Mesenchymal stem cell (in vitro differentiated cells and primary cell): ENCODE results near the gene YWHAG.

Source experiments
- DNase-seq: peaks from one replicate; pipeline ENCODE4 v3.0.0-alpha.2; 2013
- H2AFZ ChIP-seq: one replicate; pipeline ENCODE4 v1.6.1; 2013; ENCODE audit warnings: low read depth, mild to moderate bottlenecking, control low read depth, inconsistent platforms, low read length, moderate library complexity
- H2AK5ac ChIP-seq: 2 replicates; pipeline ENCODE4 v1.6.1; 2013; ENCODE audit warnings: low read length, moderate library complexity, mild to moderate bottlenecking, inconsistent platforms; ENCODE audit not compliant: severe bottlenecking
- H2BK120ac ChIP-seq: one replicate; pipeline ENCODE4 v1.6.1; 2013; ENCODE audit warnings: low read depth, mild to moderate bottlenecking, inconsistent platforms, low read length, moderate library complexity
- H2BK12ac ChIP-seq, 2 experiments: one replicate each; pipeline ENCODE4 v1.6.1; 2013; ENCODE audit warnings: inconsistent platforms in 2 of 2, low read length in 2 of 2, mild to moderate bottlenecking in 2 of 2, moderate library complexity in 2 of 2, control low read depth in 1 of 2
- H2BK15ac ChIP-seq: one replicate; pipeline ENCODE4 v1.6.1; 2013; ENCODE audit warnings: mild to moderate bottlenecking, low read depth, inconsistent platforms; ENCODE audit not compliant: poor library complexity, severe bottlenecking
- H2BK5ac ChIP-seq: 2 replicates; pipeline ENCODE4 v1.6.1; 2013; ENCODE audit warnings: low read depth, mild to moderate bottlenecking, low read length, control low read depth, inconsistent platforms; ENCODE audit not compliant: poor library complexity, severe bottlenecking
- H3K14ac ChIP-seq, 2 experiments: one replicate each; pipeline ENCODE4 v1.6.1; 2013; ENCODE audit warnings: inconsistent platforms in 2 of 2, low read length in 2 of 2, control low read depth in 1 of 2, mild to moderate bottlenecking in 1 of 2, moderate library complexity in 1 of 2
- H3K18ac ChIP-seq, 2 experiments: one replicate each; pipeline ENCODE4 v1.6.1; 2013; ENCODE audit warnings: inconsistent platforms in 2 of 2, low read length in 2 of 2, control low read depth in 1 of 2, low read depth in 1 of 2, mild to moderate bottlenecking in 1 of 2
- H3K23ac ChIP-seq, 2 experiments: one replicate each; pipeline ENCODE4 v1.6.1; 2013; ENCODE audit warnings: inconsistent platforms in 2 of 2, low read length in 2 of 2, mild to moderate bottlenecking in 2 of 2, moderate library complexity in 2 of 2, control low read depth in 1 of 2
- H3K27ac ChIP-seq: 2 replicates; pipeline ENCODE4 v1.5.1; 2013; ENCODE audit warnings: mild to moderate bottlenecking, moderate library complexity, low read length, control low read depth, inconsistent platforms; ENCODE audit not compliant: poor library complexity, severe bottlenecking
- H3K27me3 ChIP-seq, 2 experiments: 2 replicates each; pipeline versions ENCODE4 v1.6.1 to v1.7.0; 2013; ENCODE audit warnings: low read length in 2 of 2, mild to moderate bottlenecking in 2 of 2, moderate library complexity in 2 of 2, control low read depth in 1 of 2, inconsistent platforms in 1 of 2; ENCODE audit not compliant: control insufficient read depth in 1 of 2, insufficient read depth in 1 of 2
- H3K36me3 ChIP-seq, 2 experiments: 2 replicates each; pipeline versions ENCODE4 v1.6.1 to v1.7.0; 2013; ENCODE audit warnings: low read length in 2 of 2, control low read depth in 1 of 2, inconsistent platforms in 1 of 2, low read depth in 1 of 2, mild to moderate bottlenecking in 1 of 2; ENCODE audit not compliant: insufficient read depth in 2 of 2, control insufficient read depth in 1 of 2
- H3K4ac ChIP-seq, 2 experiments: one replicate each; pipeline ENCODE4 v1.6.1; 2013; ENCODE audit warnings: inconsistent platforms in 2 of 2, low read length in 2 of 2, mild to moderate bottlenecking in 2 of 2, moderate library complexity in 2 of 2, control low read depth in 1 of 2, low read depth in 1 of 2
- H3K4me1 ChIP-seq: 2 replicates; pipeline ENCODE4 v1.6.1; 2013; ENCODE audit warnings: low read depth, low read length, control low read depth; ENCODE audit not compliant: control insufficient read depth, insufficient read depth
- H3K4me2 ChIP-seq: 2 replicates; pipeline ENCODE4 v1.6.1; 2013; ENCODE audit warnings: low read length, mild to moderate bottlenecking, inconsistent platforms; ENCODE audit not compliant: poor library complexity, severe bottlenecking
- H3K4me3 ChIP-seq, 2 experiments: 2 replicates each; pipeline versions ENCODE4 v1.5.1 to v1.7.0; 2013; ENCODE audit warnings: low read length in 2 of 2, mild to moderate bottlenecking in 2 of 2, control low read depth in 1 of 2, low read depth in 1 of 2; ENCODE audit not compliant: insufficient read depth in 1 of 2
- H3K79me1 ChIP-seq: replicated peaks from 2 replicates; pipeline ENCODE4 v1.6.1; 2013; ENCODE audit warnings: mild to moderate bottlenecking, control low read depth, low read length, inconsistent platforms; ENCODE audit not compliant: poor library complexity, severe bottlenecking
- H3K9ac ChIP-seq: 2 replicates; pipeline ENCODE4 v1.7.0; 2013; ENCODE audit warnings: mild to moderate bottlenecking, low read length, moderate library complexity
- H3K9me3 ChIP-seq: 2 replicates; pipeline ENCODE4 v1.7.0; 2013; ENCODE audit warnings: mild to moderate bottlenecking, low read length; ENCODE audit not compliant: control insufficient read depth
- H4K8ac ChIP-seq: one replicate; pipeline ENCODE4 v1.6.1; 2013; ENCODE audit warnings: inconsistent platforms, mild to moderate bottlenecking, low read length, moderate library complexity
- H4K91ac ChIP-seq: one replicate; pipeline ENCODE4 v1.6.1; 2013; ENCODE audit warnings: mild to moderate bottlenecking, low read length, inconsistent platforms
- WGBS: methylation state at CpG from one replicate; pipeline ENCODE4 v1.1.7; 2013; ENCODE audit warnings: mixed read lengths; 5-methylcytosine and 5-hydroxymethylcytosine counted together

YWHAG gene

GRCh38 chr7:76286842-76287403, 71.9 kb downstream of the YWHAG start:
- H4K8ac ChIP-seq: no peak overlapping the region
- H4K91ac ChIP-seq: no peak overlapping the region
- H3K27ac ChIP-seq: no peak overlapping the region
- H2BK15ac ChIP-seq: peak overlapping the region; percentile 49
- H3K9ac ChIP-seq: no peak overlapping the region
- H3K4me3 ChIP-seq: no peak overlapping the region
- H2BK12ac ChIP-seq: peak overlapping the region; percentile 9 to 65
- H3K79me1 ChIP-seq: no peaks in the 10 kb centered on the region
- no peak overlapping the region for H3K18ac ChIP-seq
- no peak overlapping the region for H2BK5ac ChIP-seq
- H3K9me3 ChIP-seq: no peaks in the 10 kb centered on the region
- H3K4me2 ChIP-seq: no peak overlapping the region
- no peak overlapping the region for H3K4ac ChIP-seq
- peaks cover 20 to 34% of the 10 kb centered on the region in 2 experiments for H3K27me3 ChIP-seq
- H2BK120ac ChIP-seq: no peak overlapping the region
- DNase-seq: no peak
- no peak overlapping the region for H2AFZ ChIP-seq
- H3K36me3 ChIP-seq: no peaks in the 10 kb centered on the region
- no peak overlapping the region for H3K14ac ChIP-seq
- no peak overlapping the region for H3K23ac ChIP-seq
- H3K4me1 ChIP-seq: peaks cover 23% of the 10 kb centered on the region
- H2AK5ac ChIP-seq: no peak overlapping the region
- 86% methylated on average over 16 of the region's 16 CpGs for WGBS

DNA sequence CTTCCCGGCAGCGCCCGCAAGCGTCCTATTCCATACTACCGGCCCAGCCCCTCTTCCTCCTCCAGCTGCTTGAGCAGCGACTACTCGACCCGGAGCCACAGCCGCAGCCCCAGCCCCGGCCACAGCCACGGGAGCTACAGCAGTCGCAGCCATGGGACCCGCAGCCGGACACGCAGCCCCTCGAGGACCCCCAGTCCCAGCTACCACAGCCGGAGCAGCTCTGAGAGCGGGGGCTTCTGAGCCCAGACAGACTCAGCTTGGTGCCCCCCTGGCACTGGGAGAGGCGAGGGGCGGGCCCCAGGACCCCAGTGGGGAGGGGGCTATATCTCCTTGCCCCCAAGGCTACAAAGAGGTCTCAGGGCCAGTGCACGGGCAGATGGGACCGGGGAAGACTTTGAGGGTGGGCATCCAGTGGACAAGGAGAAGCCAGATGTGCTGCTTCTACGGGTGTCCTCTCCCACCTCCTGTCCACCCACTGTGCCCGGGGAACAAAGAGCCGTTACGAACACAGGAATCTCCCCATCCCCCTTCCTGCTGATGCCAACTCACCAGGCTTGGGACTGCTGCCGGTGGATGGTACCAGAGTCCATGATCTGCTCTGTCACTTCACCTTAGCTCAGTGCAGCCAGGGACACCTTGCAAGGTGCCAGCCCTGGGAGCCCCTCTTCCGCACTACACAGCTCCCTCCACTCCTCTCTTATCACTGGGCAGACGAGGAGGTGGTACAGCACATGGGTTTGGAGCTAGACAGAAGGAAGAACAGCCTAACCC, 73.0 kb downstream of the YWHAG start:
- no peak overlapping the region for H3K18ac ChIP-seq
- no peak overlapping the region for H3K4me2 ChIP-seq
- WGBS: 86% methylated on average over 29 of the region's 29 CpGs
- no peaks in the 10 kb centered on the region for H3K9me3 ChIP-seq
- H2AFZ ChIP-seq: no peak overlapping the region
- peaks cover 23% of the 10 kb centered on the region for H3K4me1 ChIP-seq
- H3K14ac ChIP-seq: no peak overlapping the region
- H3K9ac ChIP-seq: no peak overlapping the region
- H3K27ac ChIP-seq: no peak overlapping the region
- H4K91ac ChIP-seq: peak overlapping the region; percentile 45
- H3K4me3 ChIP-seq: no peak overlapping the region
- H3K23ac ChIP-seq: no peak overlapping the region
- H2BK120ac ChIP-seq: no peak overlapping the region
- no peaks in the 10 kb centered on the region for H3K79me1 ChIP-seq
- no peak overlapping the region for H4K8ac ChIP-seq
- H3K27me3 ChIP-seq: peaks cover 27 to 42% of the 10 kb centered on the region in 2 experiments
- H2BK15ac ChIP-seq: no peak overlapping the region
- no peak overlapping the region for H2BK5ac ChIP-seq
- H2AK5ac ChIP-seq: no peak overlapping the region
- no peak for DNase-seq
- no peak overlapping the region for H3K4ac ChIP-seq
- H3K36me3 ChIP-seq: no peaks in the 10 kb centered on the region
- H2BK12ac ChIP-seq: no peak overlapping the region

DNA sequence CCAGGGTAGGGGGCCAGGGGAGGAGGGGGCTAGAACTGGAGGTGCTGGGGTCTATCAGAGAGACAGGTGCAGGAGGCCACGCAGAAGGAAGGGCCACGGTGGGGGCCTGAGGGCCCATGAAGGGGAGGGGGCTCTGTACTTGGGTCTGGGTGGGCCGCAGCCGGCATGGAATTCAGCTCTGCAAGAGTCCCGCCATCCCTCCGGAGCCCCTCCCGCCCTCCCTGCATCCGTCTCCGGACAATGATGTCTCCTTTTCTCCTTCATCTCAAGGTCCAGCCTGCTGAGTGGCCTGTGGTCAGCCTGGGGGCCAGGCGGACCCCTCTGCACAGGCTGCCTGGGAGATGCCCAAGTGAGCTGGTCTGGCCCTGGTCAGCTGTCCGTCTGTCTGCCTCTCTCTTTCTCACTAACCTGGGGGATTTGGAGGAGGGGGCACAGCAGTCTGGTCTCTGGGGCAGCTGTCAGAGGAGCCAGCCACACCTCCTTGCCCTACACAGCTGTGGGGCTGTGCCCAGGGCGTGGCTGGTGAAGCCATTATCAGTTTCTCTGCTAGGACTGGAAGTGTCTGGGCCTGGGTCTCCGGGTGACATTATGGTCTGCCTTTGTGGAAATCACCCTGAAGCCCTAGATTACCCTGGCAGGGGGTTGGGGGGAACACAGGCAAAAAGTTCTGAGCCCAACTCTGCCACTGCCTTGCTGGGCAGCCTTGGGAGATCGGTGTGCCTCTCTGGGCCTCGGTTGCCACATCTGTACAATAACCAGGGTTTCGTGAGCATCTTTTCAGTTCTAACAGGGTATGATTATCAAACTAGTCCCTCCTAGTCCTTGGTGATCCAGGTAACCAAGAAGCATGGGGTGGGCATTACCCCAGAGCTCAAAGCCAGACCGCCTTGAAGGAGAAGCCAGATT, 75.3 kb downstream of the YWHAG start:
- H3K4me1 ChIP-seq: peaks cover 20% of the 10 kb centered on the region
- no peak overlapping the region for H2BK15ac ChIP-seq
- H3K23ac ChIP-seq: no peak overlapping the region
- H3K14ac ChIP-seq: no peak overlapping the region
- H3K9ac ChIP-seq: no peak overlapping the region
- no peaks in the 10 kb centered on the region for H3K36me3 ChIP-seq
- no peaks in the 10 kb centered on the region for H3K9me3 ChIP-seq
- H2AK5ac ChIP-seq: no peak overlapping the region
- H2BK120ac ChIP-seq: no peak overlapping the region
- peak overlapping the region in 1 of 2 experiments; percentile 77 for H3K18ac ChIP-seq
- H3K4me3 ChIP-seq: no peak overlapping the region
- H2BK5ac ChIP-seq: no peak overlapping the region
- no peak overlapping the region for H4K91ac ChIP-seq
- H3K27me3 ChIP-seq: peaks cover 40 to 59% of the 10 kb centered on the region in 2 experiments
- H2AFZ ChIP-seq: no peak overlapping the region
- H4K8ac ChIP-seq: no peak overlapping the region
- 72% methylated on average over 11 of the region's 17 CpGs for WGBS
- no peak overlapping the region for H3K27ac ChIP-seq
- no peak overlapping the region for H3K4ac ChIP-seq
- no peaks in the 10 kb centered on the region for H3K79me1 ChIP-seq
- no peak for DNase-seq
- no peak overlapping the region for H3K4me2 ChIP-seq
- no peak overlapping the region for H2BK12ac ChIP-seq
